Small intestine (tissue), 7 donors: Measurements from ENCODE around the gene IQCE. TPM values are rescaled to one million over a fixed set of nuclear protein-coding genes. Genes with fewer than 3 reads are reported as not detected.
A peak's percentile ranks its signal among the peaks of the same experiment; 100 is the strongest.

Source experiments
- DNase-seq, 2 donors: peaks; one replicate each; pipeline versions ENCODE4 v3.0.0 to v3.0.0-alpha.2; 2013
- FAIRE-seq: peaks from 2 replicates; lab custom pipeline; 2012; peaks lifted over from hg19 to GRCh38; lab: Jason Lieb, UNC
- H3K27ac ChIP-seq, 3 donors: one replicate each; pipeline ENCODE4 v1.5.1; 2013; ENCODE audit warnings: low read length in 2 of 3, mild to moderate bottlenecking in 2 of 3, control low read depth in 1 of 3, inconsistent platforms in 1 of 3, low read depth in 1 of 3, moderate library complexity in 1 of 3
- H3K27me3 ChIP-seq, 3 donors: one replicate each; pipeline ENCODE4 v1.6.1; 2013; ENCODE audit warnings: low read length in 3 of 3, inconsistent platforms in 1 of 3; ENCODE audit not compliant: control insufficient read depth in 3 of 3, insufficient read depth in 3 of 3
- H3K36me3 ChIP-seq, 3 donors: one replicate each; pipeline ENCODE4 v1.6.1; 2013; ENCODE audit warnings: low read length in 3 of 3, inconsistent platforms in 1 of 3, low read depth in 1 of 3, mild to moderate bottlenecking in 1 of 3, moderate library complexity in 1 of 3; ENCODE audit not compliant: control insufficient read depth in 3 of 3, insufficient read depth in 2 of 3
- H3K4me1 ChIP-seq, 3 donors: one replicate each; pipeline ENCODE4 v1.6.1; 2013; ENCODE audit warnings: low read length in 2 of 3, inconsistent platforms in 1 of 3, low read depth in 1 of 3, mild to moderate bottlenecking in 1 of 3, moderate library complexity in 1 of 3; ENCODE audit not compliant: control insufficient read depth in 3 of 3, insufficient read depth in 2 of 3
- H3K4me3 ChIP-seq, 3 donors: one replicate each; pipeline ENCODE4 v1.5.1; 2013; ENCODE audit warnings: low read length in 3 of 3, control low read depth in 1 of 3, inconsistent platforms in 1 of 3, low read depth in 1 of 3, mild to moderate bottlenecking in 1 of 3, moderate library complexity in 1 of 3
- H3K9me3 ChIP-seq, 2 donors: one replicate each; pipeline ENCODE4 v1.6.1; 2013; ENCODE audit warnings: low read depth in 1 of 2, low read length in 1 of 2; ENCODE audit not compliant: control insufficient read depth in 2 of 2, insufficient read depth in 1 of 2
- WGBS, 3 donors: extraction: QIAGEN DNeasy Blood & Tissue Kit; methylation state at CpG; one replicate each; pipeline ENCODE4 v1.1.7; 2013; 5-methylcytosine and 5-hydroxymethylcytosine counted together
- polyA plus RNA-seq, 4 donors: library from polyadenylated mRNA; stranded (reverse) in 3 of 4; unstranded in 1 of 4; fragments of 200-250 nt in 3 of 4; fragments of 120-200 nt in 1 of 4; gene quantifications; one replicate each; pipeline versions ENCODE4 v1.2.1 to v1.2.3, GENCODE V29; 2013
- donor health status: healthy with polysubstance abuse.
- donor health status: control.
- donor health status: control.
- donor health status: Bipolar disorder and iron deficiency.
- donor health status: healthy.

The IQCE gene
- polyA plus RNA-seq, 4 donors, result 10.4 to 20.8 (median 15.5) TPM

GRCh38 chr7:2613098-2613930 lies 54.5 kb downstream of the IQCE start:
- DNase-seq (peak in 1 of 2 donors; percentile 63), FAIRE-seq (no peak)
- H3K27ac ChIP-seq, result peak overlapping the region in 1 of 3 donors; percentile 66
- no peaks in the 10 kb centered on the region for H3K27me3 ChIP-seq
- H3K9me3 ChIP-seq, result no peaks in the 10 kb centered on the region
- no peak overlapping the region for H3K4me3 ChIP-seq
- 84 to 89% (median 87%) methylated on average over 19 of the region's 19 CpGs for WGBS, 3 donors
- H3K4me1 ChIP-seq, result peaks cover 0 to 66% (median 2%) of the 10 kb centered on the region in 3 donors
- peaks cover 0 to 72% (median 3%) of the 10 kb centered on the region in 3 donors for H3K36me3 ChIP-seq

GRCh38 chr7:2613931-2614600 lies 55.3 kb downstream of the IQCE start:
- H3K27me3 ChIP-seq, result no peaks in the 10 kb centered on the region
- no peak for DNase-seq
- no peaks in the 10 kb centered on the region for H3K9me3 ChIP-seq
- no peak for FAIRE-seq
- no peak overlapping the region for H3K4me3 ChIP-seq
- WGBS, 3 donors, result 64 to 84% (median 76%) methylated on average over 22 of the region's 22 CpGs
- peaks cover 0 to 72% (median 2%) of the 10 kb centered on the region in 3 donors for H3K4me1 ChIP-seq
- H3K27ac ChIP-seq, result peak overlapping the region in 1 of 3 donors; percentile 66
- peaks cover 0 to 78% (median 3%) of the 10 kb centered on the region in 3 donors for H3K36me3 ChIP-seq

GRCh38 chr7:2614631-2615330 lies 56.0 kb downstream of the IQCE start:
- 73 to 75% (median 73%) methylated on average over 22 of the region's 22 CpGs for WGBS, 3 donors
- DNase-seq (no peak), FAIRE-seq (no peak)
- H3K9me3 ChIP-seq, result no peaks in the 10 kb centered on the region
- no peaks in the 10 kb centered on the region for H3K27me3 ChIP-seq
- H3K36me3 ChIP-seq, result peaks cover 0 to 78% (median 3%) of the 10 kb centered on the region in 3 donors
- H3K4me1 ChIP-seq, result peaks cover 0 to 78% (median 2%) of the 10 kb centered on the region in 3 donors
- H3K27ac ChIP-seq, result no peak overlapping the region
- H3K4me3 ChIP-seq, result no peak overlapping the region

- H3K9me3 ChIP-seq, result no peaks in the 10 kb centered on the region
- peak overlapping the region in 1 of 3 donors; percentile 25 for H3K4me3 ChIP-seq
- 62 to 77% (median 75%) methylated on average over 32 to 33 of the region's 33 CpGs for WGBS, 3 donors
- H3K27ac ChIP-seq, result peak overlapping the region in 1 of 3 donors; percentile 86
- H3K4me1 ChIP-seq, result peaks cover 0 to 72% (median 3%) of the 10 kb centered on the region in 3 donors
- H3K36me3 ChIP-seq, result peaks cover 0 to 60% (median 0%) of the 10 kb centered on the region in 3 donors
- H3K27me3 ChIP-seq, result no peaks in the 10 kb centered on the region
- DNase-seq (peak; percentile 39 to 89), FAIRE-seq (no peak)
Observed at GRCh38 chr7:2616387-2617324, 57.9 kb downstream of the IQCE start.

- peak overlapping the region in 1 of 3 donors; percentile 25 for H3K4me3 ChIP-seq
- peaks cover 0 to 54% (median 0%) of the 10 kb centered on the region in 3 donors for H3K36me3 ChIP-seq
- FAIRE-seq, result no peak
- H3K27me3 ChIP-seq, result no peaks in the 10 kb centered on the region
- H3K27ac ChIP-seq, result peak overlapping the region in 1 of 3 donors; percentile 86
- peaks cover 0 to 73% (median 9%) of the 10 kb centered on the region in 3 donors for H3K4me1 ChIP-seq
- WGBS, 3 donors, result 20 to 38% (median 33%) methylated on average over 22 of the region's 22 CpGs
- peak in 1 of 2 donors; percentile 67 for DNase-seq
- no peaks in the 10 kb centered on the region for H3K9me3 ChIP-seq
Observed at GRCh38 chr7:2617325-2617905, 58.6 kb downstream of the IQCE start.

- 68 to 73% (median 72%) methylated on average over 9 of the region's 9 CpGs for WGBS, 3 donors
- H3K4me3 ChIP-seq, result no peak overlapping the region
- H3K36me3 ChIP-seq, result peaks cover 0 to 40% (median 0%) of the 10 kb centered on the region in 3 donors
- peaks cover 2 to 74% (median 13%) of the 10 kb centered on the region in 3 donors for H3K4me1 ChIP-seq
- H3K27ac ChIP-seq, result peak overlapping the region in 1 of 3 donors; percentile 36
- DNase-seq, result no peak
- no peaks in the 10 kb centered on the region for H3K9me3 ChIP-seq
- FAIRE-seq, result no peak
- H3K27me3 ChIP-seq, result no peaks in the 10 kb centered on the region
Observed at GRCh38 chr7:2619116-2619515, 60.3 kb downstream of the IQCE start.

GRCh38 chr7:2621061-2621828 lies 62.5 kb downstream of the IQCE start:
- H3K4me3 ChIP-seq, result peak overlapping the region in 1 of 3 donors; percentile 43
- WGBS, 3 donors, result 26 to 38% (median 37%) methylated on average over 23 of the region's 23 CpGs
- H3K9me3 ChIP-seq, result no peaks in the 10 kb centered on the region
- H3K36me3 ChIP-seq, result peaks cover 0 to 22% (median 0%) of the 10 kb centered on the region in 3 donors
- H3K4me1 ChIP-seq, result peaks cover 3 to 73% (median 13%) of the 10 kb centered on the region in 3 donors
- DNase-seq (peak; percentile 89 to 91), FAIRE-seq (no peak)
- H3K27ac ChIP-seq, result peak overlapping the region; percentile 75 to 97 (median 90)
- H3K27me3 ChIP-seq, result no peaks in the 10 kb centered on the region
